K562 (cell line): Measurements from ENCODE around the gene FAM200A. TPM values are rescaled to one million over a fixed set of nuclear protein-coding genes. Genes with fewer than 3 reads are reported as not detected.

ENCODE experiments used
- FOXA3 ChIP-seq, 2 experiments: fragments of 450-650 bp in 1 of 2; sonication (generic) in 1 of 2; formaldehyde crosslinking; IDR thresholded peaks in 1 of 2; conservative IDR thresholded peaks in 1 of 2; 2 replicates each; pipeline versions ENCODE4 v1.4.0 to v1.8.0; 2020 to 2022; ENCODE audit warnings: mild to moderate bottlenecking in 2 of 2, missing genetic modification reagents in 1 of 2
- KLF10 ChIP-seq: fragments of 250-450 bp; sonication (Bioruptor Pico); IDR thresholded peaks from 2 replicates; pipeline ENCODE4 v1.6.1; 2021; ENCODE audit warnings: matching md5 sums
- STAT5B ChIP-seq: fragments of 250-450 bp; sonication (Bioruptor Pico); IDR thresholded peaks from 2 replicates; pipeline ENCODE4 v1.8.0; 2021; ENCODE audit warnings: mild to moderate bottlenecking, inconsistent platforms
- ZBTB34 ChIP-seq: fragments of 250-450 bp; sonication (Bioruptor Pico); IDR thresholded peaks from 2 replicates; pipeline ENCODE4 v1.8.0; 2021; ENCODE audit warnings: mild to moderate bottlenecking, moderate library complexity
- ZBTB40 ChIP-seq, 2 experiments: fragments of 450-650 bp in 1 of 2; sonication (generic) in 1 of 2; formaldehyde crosslinking in 1 of 2; IDR thresholded peaks; 2 replicates each; pipeline versions ENCODE4 v1.7.1 to v1.9.0; 2016 to 2022; ENCODE audit warnings: inconsistent platforms in 1 of 2, mild to moderate bottlenecking in 1 of 2, missing genetic modification reagents in 1 of 2
- polyA plus RNA-seq, 8 experiments: library from polyadenylated mRNA; depleted of rRNA in 4 of 8; stranded (reverse) in 5 of 8; unstranded in 3 of 8; fragments of >200 nt; fragmentation: Nextera tagmentation in 2 of 8; fragmentation: Illumina TruSeq in 1 of 8; extraction: Ambion mirVana in 2 of 8; extraction: Trizol in 1 of 8; gene quantifications; 2 replicates each; pipeline versions ENCODE4 v1.2.1 to v1.2.3, GENCODE V29; 2011 to 2014; ENCODE audit warnings: inconsistent platforms in 1 of 8, missing spikeins in 1 of 8
- total RNA-seq, 7 experiments: library from RNA; depleted of rRNA in 6 of 7; stranded (reverse); fragments of >200 nt in 6 of 7; fragmentation: Illumina TruSeq in 2 of 7; extraction: Trizol in 2 of 7; gene quantifications; 2 replicates each; pipeline versions ENCODE4 v1.2.1 to v1.2.3, GENCODE V29; 2011 to 2021; ENCODE audit warnings: low replicate concordance in 1 of 7

FAM200A gene
- total and polyA plus RNA-seq, 9 of the 15 experiments (the other 6 are each of a cell fraction or from before 2014, with no cell fraction given) = 3.3 to 11.2 (median 8.3) TPM

GRCh38 chr7:99531354-99531765 is 20.6 kb downstream of the FAM200A start (continued):
- peak; percentile 69 for TF ChIP-seq ZBTB40 (IDR thresholded peaks at IDR 0.05)
- no peak for TF ChIP-seq ZBTB40 (CRISPR knock-in tag; IDR thresholded peaks at IDR 0.05)
- no peak for TF ChIP-seq STAT5B (CRISPR knock-in tag)
- no peak for TF ChIP-seq KLF10 (CRISPR knock-in tag)
- TF ChIP-seq ZBTB34 (CRISPR knock-in tag) = no peak
- 0 out of 4 replicates have a peak, but pooled peaks of 1 of the 2 experiments have one; percentile 46 for TF ChIP-seq FOXA3 (CRISPR knock-in tag; conservative IDR thresholded peaks at IDR 0.05 in 1 of 2, IDR thresholded peaks at IDR 0.05 in 1 of 2)
